Bladder microvascular endothelial cell (primary cell): ENCODE data around the gene CRYBA2. TPM values are rescaled to one million over a fixed set of nuclear protein-coding genes. Genes with fewer than 3 reads are reported as not detected.

Source experiments
- total RNA-seq: library from RNA; depleted of rRNA; stranded (reverse); fragments of >200 nt; gene quantifications from 2 replicates; pipeline ENCODE4 v1.2.3, GENCODE V29; 2014

Gene CRYBA2, protein sequence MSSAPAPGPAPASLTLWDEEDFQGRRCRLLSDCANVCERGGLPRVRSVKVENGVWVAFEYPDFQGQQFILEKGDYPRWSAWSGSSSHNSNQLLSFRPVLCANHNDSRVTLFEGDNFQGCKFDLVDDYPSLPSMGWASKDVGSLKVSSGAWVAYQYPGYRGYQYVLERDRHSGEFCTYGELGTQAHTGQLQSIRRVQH
- not detected in 2 replicates for total RNA-seq

GRCh38 chr2:218993345-218994315 lies at the start of gene CRYBA2:
Gene CRYBA2, minus strand, starts transcription at chr2:218993422. Its CDS starts 246 bp downstream, at chr2:218993176.

GRCh38 chr2:219041252-219041651 lies 48.0 kb upstream of the CRYBA2 start, which contains the start of gene CFAP65:
Gene CFAP65, minus strand, starts transcription at chr2:219041516. Its CDS starts 2,468 bp downstream, at chr2:219039048.

DNA sequence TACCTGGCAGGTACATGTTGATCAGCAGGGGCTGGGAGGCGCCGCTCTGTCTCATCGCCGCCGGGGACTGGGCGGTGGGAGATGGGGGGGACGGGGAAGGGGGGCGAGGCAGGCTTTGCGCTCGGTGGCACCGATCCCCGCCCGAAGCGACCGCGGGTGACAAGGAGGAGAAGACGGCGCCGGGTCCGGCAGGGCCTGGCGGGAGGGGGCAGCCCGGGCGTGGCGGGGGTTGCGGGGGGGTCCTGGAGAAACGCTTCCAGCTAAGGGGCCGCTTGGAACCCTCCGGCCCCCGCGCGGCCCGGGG lies 8.2 kb downstream of the CRYBA2 start, which contains the start of gene FEV:
FEV (minus strand) TSS at position 164 of the 304 bp plus-strand sequence; CDS start at position 55, 109 bp downstream.

DNA sequence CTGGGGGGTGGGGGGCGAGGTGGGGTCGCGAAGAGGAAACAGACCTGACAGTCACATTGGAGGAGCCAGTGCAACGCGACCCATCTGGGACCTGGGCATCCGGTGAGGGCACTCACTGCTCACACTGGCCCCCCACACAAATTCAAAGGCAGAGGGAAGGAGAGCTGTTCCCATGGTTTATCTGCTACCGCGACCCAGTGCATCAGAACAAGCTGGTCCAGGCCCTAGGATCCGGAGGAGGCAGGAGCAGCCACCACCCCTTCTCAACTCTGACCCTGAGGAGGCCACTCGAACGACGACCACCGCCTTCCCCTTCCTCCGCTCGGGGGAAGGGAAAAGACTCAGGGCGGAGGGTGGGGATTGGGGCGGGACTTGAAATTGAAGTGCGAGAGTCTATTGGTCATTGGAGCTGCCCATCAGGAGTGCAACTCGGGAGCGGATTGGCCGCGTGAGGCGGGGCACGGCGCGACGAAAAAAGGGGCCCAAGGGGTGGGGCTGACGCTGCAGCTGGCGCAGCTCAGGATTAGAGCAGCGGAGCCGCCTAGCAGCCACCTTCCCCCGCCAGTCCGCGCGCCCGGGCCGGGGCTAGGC lies 34.0 kb downstream of the CRYBA2 start, which contains the start of gene CDK5R2:
CDK5R2 (plus strand) TSS at position 526 of the 591 bp plus-strand sequence. CDS start 155 bp downstream, outside the sequence.

Other genes with a start within 250 kb of the CRYBA2 start
- gene CYP27A1, start 211.3 kb downstream of the CRYBA2 start, total RNA-seq, result 5.5 and 23.7 TPM in 2 replicates
- not detected in 2 replicates for gene PRKAG3, start 161.6 kb downstream of the CRYBA2 start, total RNA-seq
- not detected in 2 replicates for gene WNT6, start 133.6 kb downstream of the CRYBA2 start, total RNA-seq
- gene WNT10A, start 112.6 kb downstream of the CRYBA2 start, total RNA-seq, result not detected in 2 replicates
- gene CDK5R2, start 33.8 kb downstream of the CRYBA2 start, total RNA-seq, result not detected in 2 replicates
- gene FEV, start 8.2 kb downstream of the CRYBA2 start, total RNA-seq, result not detected in 2 replicates
- not detected in 2 replicates for gene CFAP65, start 48.1 kb upstream of the CRYBA2 start, total RNA-seq
- gene IHH, start 67.5 kb upstream of the CRYBA2 start, total RNA-seq, result not detected in 2 replicates
- gene NHEJ1, start 167.4 kb upstream of the CRYBA2 start, total RNA-seq, result 14.9 and 24.1 TPM in 2 replicates
- gene SLC23A3, start 176.6 kb upstream of the CRYBA2 start, total RNA-seq, result 0.81 and 4.5 TPM in 2 replicates
- gene CNPPD1, start 183.5 kb upstream of the CRYBA2 start, total RNA-seq, result 21.4 and 39.2 TPM in 2 replicates
- gene RETREG2, start 184.9 kb upstream of the CRYBA2 start, total RNA-seq, result 49.7 TPM in 2 replicates
- 21.0 and 22.2 TPM in 2 replicates for gene ZFAND2B, start 213.4 kb upstream of the CRYBA2 start, total RNA-seq
- 31.4 and 45.8 TPM in 2 replicates for gene ABCB6, start 225.5 kb upstream of the CRYBA2 start, total RNA-seq
- gene ATG9A, start 236.2 kb upstream of the CRYBA2 start, total RNA-seq, result 36.8 and 60.8 TPM in 2 replicates
- 19.3 and 23.1 TPM in 2 replicates for gene ANKZF1, start 236.4 kb upstream of the CRYBA2 start, total RNA-seq